WTC11 (cell line): ENCODE data around the gene LRP1.

Source experiments
- ATF1 ChIP-seq: sonication (generic); formaldehyde crosslinking; IDR thresholded peaks from 2 replicates; pipeline ENCODE4 v1.8.1; 2023; ENCODE audit warnings: mild to moderate bottlenecking, moderate library complexity, missing genetic modification reagents
- CTCF ChIP-seq: fragments of 200-600 bp; IDR thresholded peaks from 2 replicates; pipeline ENCODE4 v1.8.0; 2022; ENCODE audit warnings: antibody characterized with exemption
- GABPB1 ChIP-seq: sonication (generic); formaldehyde crosslinking; IDR thresholded peaks from 2 replicates; pipeline ENCODE4 v1.8.1; 2023; ENCODE audit warnings: mild to moderate bottlenecking, missing genetic modification reagents
- GRHL2 ChIP-seq: fragments of 250-450 bp; sonication (Bioruptor Pico); IDR thresholded peaks from 2 replicates; pipeline ENCODE4 v1.8.0; 2022; ENCODE audit warnings: mild to moderate bottlenecking, moderate library complexity; ENCODE audit not compliant: insufficient replicate concordance, severe bottlenecking
- SMAD4 ChIP-seq: sonication (generic); formaldehyde crosslinking; IDR thresholded peaks from 2 replicates; pipeline ENCODE4 v1.8.0; 2022; ENCODE audit warnings: mild to moderate bottlenecking, missing genetic modification reagents
- SP1 ChIP-seq: sonication (generic); formaldehyde crosslinking; conservative IDR thresholded peaks from 2 replicates; pipeline ENCODE4 v1.8.1; 2022; ENCODE audit warnings: missing genetic modification reagents
- ZNF232 ChIP-seq: sonication (generic); formaldehyde crosslinking; IDR thresholded peaks from 2 replicates; pipeline ENCODE4 v1.8.0; 2022; ENCODE audit warnings: mild to moderate bottlenecking, missing genetic modification reagents
- TF ChIP-seq, protein P1 (sequence below): fragments of 250-450 bp; sonication (Bioruptor Pico); conservative IDR thresholded peaks from 2 replicates; pipeline ENCODE4 v1.9.0; 2021; ENCODE audit warnings: mild to moderate bottlenecking

DNA sequence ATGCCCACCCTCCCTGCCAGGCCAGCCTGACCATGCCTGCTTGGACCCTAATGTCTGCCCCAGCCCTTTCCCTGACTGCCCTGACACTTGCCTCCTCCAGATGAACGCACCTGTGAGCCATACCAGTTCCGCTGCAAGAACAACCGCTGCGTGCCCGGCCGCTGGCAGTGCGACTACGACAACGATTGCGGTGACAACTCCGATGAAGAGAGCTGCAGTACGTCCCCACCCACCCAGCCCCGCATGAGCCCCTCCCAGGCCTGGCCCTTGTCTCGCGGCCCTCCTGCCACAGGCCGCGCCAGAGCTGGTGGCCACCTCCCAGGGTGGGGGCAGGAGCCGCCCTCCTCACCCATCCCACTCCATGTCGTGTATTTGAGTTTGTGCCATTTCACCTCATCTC is 74.0 kb downstream of the LRP1 start:
- TF ChIP-seq CTCF (no peak), GABPB1 (no peak), ZNF232 (CRISPR knock-in tag) (no peak), SP1 (CRISPR knock-in tag) (no peak), ATF1 (CRISPR knock-in tag) (no peak), SMAD4 (CRISPR knock-in tag) (no peak), GRHL2 (CRISPR knock-in tag) (no peak)
- TF ChIP-seq, protein P1, sequence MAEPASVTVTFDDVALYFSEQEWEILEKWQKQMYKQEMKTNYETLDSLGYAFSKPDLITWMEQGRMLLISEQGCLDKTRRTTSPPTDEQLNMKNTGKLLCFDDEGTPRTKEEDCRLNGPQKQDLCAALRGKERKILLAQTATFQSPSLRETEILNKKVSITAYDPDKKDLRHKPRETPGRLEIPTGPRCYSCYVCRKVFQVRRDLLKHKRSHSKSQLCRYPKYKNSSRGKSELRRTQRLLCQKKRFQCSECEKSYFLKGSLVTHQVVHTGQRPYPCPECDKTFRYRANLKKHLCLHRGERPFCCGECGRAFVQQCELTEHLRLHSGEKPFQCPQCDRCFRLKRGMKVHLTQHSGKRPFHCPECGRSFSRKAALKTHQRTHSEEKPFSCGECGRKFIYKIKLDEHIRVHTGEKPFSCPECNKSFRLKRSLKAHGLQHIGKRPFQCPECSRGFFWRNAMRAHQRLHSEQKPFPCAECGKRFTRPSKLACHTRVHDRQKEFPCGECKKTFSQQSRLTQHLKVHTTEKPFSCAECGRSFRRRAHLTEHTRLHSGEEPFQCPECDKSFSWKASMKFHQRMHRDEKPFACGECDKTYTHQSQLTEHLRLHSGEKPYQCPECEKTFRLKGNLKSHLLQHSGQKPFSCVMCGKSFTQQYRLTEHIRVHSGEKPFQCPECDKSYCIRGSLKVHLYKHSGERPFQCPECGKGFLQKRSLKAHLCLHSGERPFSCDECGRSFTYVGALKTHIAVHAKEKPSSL (CRISPR knock-in tag), result no peak
